NT2/D1 (cell line): ENCODE measurements around the gene RASL12.

Experiments used
- SUZ12 ChIP-seq: IDR thresholded peaks from 2 replicates; pipeline ENCODE4 v1.6.1; 2011; ENCODE audit not compliant: insufficient read length, insufficient read depth; ENCODE audit errors: extremely low read depth
- YY1 ChIP-seq: IDR thresholded peaks from 2 replicates; pipeline ENCODE4 v1.6.1; 2011; ENCODE audit not compliant: insufficient read length, insufficient read depth

GRCh38 chr15:65054333-65055200, 13.2 kb downstream of the RASL12 start:
- TF ChIP-seq SUZ12: no peak
- no peak for TF ChIP-seq YY1
